Measurements from ENCODE around the gene BRINP1. TPM values are rescaled to one million over a fixed set of nuclear protein-coding genes. Genes with fewer than 3 reads are reported as not detected.

The BRINP1 gene
- total RNA-seq, 1 experiment from 2014 or later: not detected

DNA sequence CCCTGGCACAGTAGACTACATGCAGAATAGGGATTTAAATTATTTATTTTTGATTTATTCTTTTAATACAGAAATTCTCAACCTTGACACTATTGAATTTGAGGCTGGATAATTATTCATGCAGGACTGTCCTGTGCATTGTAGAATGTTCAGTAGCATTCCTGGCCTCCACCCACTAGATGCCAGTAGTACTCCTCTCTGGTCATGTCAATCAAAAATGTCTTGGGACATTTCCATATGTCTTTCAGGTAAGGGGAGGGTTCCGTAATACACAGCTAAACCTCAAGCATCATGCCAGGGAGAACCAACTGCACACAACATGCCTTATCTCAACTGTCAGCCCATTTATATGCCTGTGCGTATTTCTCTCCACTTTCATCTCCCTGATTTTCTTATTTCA is 231.8 kb downstream of the BRINP1 start:
- DNase-seq (ENCODE audit: low read depth): no peak

- DNase-seq (ENCODE audit: low read depth): no peak
These were observed 243.2 kb downstream of the BRINP1 start for GRCh38 chr9:119126040-119126439.

DNA sequence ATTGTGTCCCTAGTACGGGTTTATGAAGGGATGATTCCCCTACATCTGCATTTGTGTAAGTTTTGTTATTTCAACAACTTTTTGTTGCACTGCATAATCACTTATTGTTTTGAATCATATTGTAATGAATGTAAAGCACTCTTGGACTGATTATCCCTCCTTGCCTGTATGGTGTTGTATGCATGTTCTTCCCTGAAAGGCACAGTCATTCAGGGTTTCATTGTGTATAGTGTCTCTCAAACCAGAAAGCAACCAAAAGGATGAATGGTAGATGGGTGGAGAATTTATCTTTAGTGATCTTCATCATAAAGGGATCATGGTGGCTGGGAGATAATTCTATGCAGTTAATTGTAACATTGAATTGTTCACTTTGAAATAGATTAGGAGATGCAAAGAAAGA is 247.3 kb downstream of the BRINP1 start:
- DNase-seq (ENCODE audit: low read depth): no peak

GRCh38 chr9:119117409-119117808 is 251.8 kb downstream of the BRINP1 start:
- no peak for DNase-seq (ENCODE audit: low read depth)
